CD4-positive, alpha-beta T cell treated with Interleukin-2 at 100 ng/mL for 4 hours (primary cell): Measurements from ENCODE around the gene FTCD.
"Not testable (repeated sequence)": the region's sequence is repeated elsewhere in the genome, so short reads cannot be mapped to it uniquely, and the experiment has no call there.

Experiments used
- DNase-seq: peaks from one replicate; pipeline ENCODE4 v3.0.0-alpha.2; 2020; ENCODE audit warnings: low spot score

FTCD gene, protein sequence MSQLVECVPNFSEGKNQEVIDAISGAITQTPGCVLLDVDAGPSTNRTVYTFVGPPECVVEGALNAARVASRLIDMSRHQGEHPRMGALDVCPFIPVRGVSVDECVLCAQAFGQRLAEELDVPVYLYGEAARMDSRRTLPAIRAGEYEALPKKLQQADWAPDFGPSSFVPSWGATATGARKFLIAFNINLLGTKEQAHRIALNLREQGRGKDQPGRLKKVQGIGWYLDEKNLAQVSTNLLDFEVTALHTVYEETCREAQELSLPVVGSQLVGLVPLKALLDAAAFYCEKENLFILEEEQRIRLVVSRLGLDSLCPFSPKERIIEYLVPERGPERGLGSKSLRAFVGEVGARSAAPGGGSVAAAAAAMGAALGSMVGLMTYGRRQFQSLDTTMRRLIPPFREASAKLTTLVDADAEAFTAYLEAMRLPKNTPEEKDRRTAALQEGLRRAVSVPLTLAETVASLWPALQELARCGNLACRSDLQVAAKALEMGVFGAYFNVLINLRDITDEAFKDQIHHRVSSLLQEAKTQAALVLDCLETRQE

DNA sequence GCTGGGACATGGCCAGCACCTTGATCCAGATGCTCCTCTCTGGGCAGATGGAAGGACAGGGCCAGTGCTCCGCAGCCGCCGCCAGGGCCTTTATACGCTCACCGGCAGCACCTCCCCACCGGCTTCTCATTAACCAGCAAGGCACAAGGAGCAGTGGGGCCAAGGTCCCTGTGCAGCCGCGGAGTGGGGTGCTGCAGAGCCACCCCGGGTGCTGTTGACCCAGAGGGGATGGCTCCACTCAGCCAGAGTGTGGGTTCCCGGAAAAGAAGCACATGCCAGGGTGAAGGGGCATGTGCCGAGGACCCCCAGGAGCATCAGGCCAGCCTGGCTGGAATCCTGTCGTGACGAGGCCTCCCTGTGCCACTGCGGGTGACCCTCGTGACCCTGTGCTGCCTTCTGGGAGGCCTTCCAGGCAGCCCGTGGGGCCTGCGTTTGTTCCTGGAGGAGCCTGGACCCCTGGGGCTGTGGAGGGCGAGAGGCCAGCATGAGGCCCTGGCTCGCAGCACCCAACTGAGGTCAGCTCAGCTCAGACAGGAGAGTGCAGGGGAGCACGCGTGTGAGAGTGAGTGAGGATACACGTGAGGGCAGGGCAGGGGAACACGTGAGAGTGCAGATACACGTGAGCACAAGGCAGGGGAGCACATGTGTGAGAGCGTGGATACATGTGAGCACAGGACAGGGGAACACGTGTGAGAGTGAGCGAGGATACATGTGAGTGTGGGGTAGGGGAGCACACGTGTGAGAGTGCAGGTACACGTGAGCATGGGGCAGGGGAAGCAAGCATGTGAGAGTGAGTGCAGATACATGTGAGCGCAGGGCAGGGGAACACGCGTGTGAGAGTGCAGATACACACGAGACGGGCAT, at the start of gene FTCD:
FTCD (minus strand) TSS at position 66 of the 864 bp plus-strand sequence; CDS start at position 10, 56 bp downstream.
- DNase-seq: no peak

DNA sequence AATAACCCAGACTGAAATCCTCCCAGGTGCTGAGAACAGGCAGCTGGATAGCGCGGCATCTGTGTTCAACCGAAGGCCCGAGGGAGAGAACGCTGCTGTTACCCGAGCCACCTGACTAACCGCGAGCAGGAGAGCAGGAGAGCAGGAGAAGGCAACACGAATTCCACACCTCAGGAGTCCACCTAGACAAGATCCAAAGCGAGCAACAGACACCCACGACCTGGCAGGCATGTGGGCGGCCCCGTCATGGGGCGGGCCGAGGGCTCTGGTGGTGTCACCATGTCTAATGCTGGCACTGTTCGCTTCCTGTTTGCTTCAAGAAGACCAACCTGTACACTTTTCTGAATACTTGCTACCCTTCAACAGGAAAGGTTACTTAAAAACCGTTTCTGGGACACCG, 49.8 kb upstream of the FTCD start:
- DNase-seq: no peak

DNA sequence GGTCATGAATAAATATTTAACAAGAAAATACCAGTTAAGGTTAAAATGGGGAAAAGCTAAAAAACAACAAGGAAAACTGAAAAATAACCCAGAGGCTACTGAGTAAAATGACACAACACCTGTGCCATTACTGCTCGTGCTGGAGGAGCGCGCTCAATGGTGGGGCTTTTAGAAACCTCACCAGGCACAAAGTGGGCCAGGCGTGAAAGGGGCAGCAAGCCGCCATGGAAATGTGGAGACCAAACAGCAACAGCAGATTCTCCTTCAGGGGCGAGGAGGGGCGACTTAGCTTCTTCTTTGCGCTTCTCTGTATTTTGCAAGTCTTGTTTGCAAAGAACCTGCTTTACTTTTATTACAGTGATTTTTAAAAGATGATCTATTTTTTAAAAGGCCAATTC, 47.8 kb upstream of the FTCD start:
- no peak for DNase-seq

DNA sequence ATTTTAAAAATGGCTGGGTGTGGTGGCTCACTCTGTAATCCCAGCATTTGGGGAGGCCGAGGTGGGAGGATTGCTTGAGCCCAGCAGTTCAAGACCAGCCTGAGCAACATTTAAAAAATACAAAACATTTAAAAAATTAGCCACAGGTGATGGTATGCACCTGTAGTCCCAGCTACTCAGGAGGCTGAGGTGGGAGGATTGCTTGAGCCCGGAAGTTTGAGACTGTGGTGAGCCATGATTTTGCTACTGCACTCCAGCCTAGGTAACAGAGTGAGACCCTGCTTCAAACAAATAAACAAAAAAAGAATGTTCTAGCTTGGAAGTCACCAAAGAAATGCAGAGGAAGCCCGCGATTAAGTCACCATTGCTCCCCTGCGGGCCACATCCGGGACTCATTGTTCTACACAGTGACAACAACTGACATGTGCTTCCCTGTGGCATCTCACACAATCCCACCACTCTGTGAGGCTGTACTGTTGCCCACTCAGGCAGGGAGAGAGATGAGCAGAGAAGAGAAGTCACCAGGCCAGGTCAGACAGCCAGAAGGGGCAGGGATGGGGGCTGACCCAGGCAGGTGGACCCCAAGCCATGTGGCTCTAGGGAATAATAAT, 47.3 kb upstream of the FTCD start:
- no peak for DNase-seq

DNA sequence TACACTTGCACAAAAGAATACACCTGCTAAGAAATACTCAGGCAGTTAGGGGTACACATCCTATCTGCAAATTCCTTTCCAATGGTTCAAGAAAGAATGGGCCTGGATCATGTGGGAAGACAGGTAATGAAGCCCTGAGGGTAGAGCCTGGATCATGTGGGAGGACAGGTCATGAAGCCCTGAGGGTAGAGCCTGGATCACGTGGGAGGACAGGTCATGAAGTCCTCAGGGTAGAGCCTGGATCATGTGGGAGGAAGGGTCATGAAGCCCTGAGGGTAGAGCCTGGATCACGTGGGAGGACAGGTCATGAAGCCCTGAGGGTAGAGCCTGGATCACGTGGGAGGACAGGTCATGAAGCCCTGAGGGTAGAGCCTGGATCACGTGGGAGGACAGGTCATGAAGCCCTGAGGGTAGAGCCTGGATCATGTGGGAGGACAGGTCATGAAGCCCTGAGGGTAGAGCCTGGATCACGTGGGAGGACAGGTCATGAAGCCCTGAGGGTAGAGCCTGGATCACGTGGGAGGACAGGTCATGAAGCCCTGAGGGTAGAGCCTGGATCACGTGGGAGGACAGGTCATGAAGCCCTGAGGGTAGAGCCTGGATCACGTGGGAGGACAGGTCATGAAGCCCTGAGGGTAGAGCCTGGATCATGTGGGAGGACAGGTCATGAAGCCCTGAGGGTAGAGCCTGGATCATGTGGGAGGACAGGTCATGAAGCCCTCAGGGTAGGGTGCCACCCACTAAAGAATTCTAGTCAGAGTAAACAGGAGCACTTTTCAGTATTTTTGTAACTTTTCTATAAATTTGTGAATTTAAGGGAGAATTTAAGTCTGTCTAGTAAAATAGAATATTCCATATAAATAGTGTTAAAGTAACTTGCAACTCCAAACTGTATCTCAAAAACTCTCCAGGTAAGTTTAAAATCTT, 45.8 kb upstream of the FTCD start:
- DNase-seq: not testable (repeated sequence)

DNA sequence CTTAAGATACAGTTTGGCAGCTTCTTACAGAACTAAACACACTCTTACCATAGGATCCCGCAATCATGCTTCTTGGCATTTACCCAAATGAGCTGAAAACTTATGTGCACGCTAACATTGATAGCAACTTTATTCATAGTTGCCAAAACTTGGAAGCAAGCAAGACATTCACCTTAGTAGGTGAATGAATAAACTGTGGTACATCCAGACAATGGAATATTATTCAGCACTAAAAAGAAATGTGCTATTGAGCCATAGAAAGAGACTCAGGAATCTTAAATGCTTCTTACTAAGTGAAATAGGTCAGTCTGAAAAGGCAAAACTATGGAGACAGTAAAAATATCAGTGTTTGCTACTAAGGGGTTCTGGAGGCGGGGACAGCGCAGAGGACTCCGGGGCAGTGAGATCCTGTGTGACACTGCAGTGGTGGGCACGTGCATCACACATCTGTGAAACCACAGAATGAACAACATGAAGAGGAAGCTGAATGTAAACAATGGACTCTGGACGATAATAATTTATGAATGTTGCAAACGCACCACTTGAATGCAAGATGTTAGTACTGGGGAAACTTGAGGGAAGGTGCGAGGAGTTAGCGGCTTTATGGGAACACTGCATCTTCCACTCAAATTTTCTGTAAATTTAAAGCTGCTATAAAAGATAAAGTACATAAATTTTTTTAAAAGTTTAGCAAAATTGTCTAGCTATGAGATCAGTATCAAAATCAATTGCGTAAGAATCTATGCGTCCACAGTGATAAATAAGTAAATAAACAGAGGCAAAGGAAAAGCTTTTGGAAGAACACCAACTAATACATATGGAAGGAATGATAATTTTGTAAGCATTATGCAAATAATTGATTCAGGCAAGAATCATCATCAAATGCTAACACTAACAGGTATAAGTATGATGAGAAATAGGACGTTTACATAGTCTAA, 44.3 kb upstream of the FTCD start:
- DNase-seq: no peak

DNA sequence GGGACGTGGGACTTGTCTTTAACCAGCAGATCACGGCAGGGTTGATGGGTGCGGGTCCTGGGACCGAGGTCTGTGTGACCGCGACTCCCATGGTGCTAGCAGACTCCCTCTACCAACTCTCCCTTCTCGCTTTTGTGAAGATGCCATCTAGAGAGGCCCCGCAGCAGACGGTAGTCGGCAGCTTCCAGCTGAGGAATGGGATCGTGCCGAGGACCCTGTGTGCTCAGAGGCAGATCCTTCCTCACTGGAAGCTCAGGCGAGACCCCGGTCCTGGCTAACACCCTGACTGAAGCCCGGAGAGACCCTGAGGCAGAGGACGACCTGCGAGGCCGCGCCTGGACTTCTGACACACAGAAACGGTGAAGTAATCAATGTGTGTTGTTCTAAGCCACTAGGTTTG, 41.4 kb upstream of the FTCD start:
- no peak for DNase-seq

DNA sequence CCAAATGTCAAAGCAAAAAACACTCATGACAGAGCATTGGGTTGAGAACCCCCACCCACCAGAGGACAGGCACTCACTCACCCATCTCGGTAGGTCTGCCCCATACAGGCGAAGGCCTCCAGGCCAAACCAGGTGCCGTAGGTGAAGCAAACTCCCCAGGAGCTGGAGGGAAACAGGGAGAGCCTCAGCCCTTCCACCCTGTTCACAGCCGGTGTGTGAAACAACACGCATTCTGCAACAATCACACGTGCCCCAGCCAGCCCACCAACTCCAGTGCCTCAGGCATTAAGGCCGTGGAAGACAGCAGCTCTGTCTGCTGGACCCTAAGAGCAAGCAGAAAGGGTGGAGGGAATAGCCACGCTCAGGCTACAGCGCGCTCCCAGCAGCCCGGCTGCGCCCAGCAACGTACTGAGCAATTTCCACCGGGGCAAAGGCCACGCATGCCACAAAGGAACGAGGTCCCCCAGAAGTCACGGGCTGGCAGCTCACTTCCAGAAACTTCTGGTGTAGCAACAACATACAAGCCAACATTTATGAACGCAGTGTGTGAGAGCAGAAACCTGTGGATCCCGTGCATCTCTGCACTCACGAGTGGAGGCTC, 40.3 kb upstream of the FTCD start:
- DNase-seq: no peak

DNA sequence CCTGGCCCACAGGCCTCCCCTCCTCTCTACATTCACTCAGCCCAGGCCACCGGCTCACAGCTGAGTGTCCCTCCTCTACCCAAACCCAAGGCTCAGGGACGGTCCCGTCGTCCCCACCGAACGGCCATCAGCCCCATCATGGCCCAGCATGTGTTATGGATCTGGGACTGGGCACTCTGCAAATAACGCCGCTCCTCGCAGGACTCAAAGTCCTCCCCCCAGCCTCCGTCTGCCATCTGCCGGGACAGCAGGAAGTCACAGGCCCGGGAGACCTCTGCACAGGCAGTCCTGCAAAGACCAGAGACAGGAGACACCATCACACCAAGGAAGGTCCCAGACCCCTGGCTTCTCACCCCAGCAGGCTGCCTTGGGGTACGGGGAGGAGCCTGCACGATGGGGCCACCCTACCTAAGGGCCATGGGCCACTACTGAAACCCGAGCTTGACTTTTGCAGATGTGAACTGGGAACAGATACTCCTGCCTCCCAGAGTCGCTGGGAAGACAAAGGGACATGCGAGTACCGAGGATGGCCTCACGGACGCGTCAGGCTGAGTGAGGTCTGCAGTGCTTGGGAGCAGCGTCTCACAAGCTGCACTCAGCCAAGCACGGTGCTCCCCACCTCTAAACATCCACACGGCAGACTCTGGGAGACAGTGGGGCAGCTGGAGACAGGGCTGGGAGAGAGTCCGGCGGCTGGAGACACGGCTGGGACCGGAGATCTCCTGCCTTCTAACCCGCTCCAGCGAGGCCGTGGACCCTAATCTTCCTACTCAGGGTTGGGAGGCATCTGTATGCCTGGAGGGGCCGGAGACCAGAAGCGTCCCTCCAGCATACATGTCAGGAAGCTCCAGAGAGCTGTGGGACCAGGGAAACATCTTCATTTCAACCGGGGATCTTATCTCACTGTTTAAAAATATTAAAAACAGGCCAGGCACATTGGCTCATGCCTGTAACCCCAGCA, 39.3 kb upstream of the FTCD start:
- no peak for DNase-seq

DNA sequence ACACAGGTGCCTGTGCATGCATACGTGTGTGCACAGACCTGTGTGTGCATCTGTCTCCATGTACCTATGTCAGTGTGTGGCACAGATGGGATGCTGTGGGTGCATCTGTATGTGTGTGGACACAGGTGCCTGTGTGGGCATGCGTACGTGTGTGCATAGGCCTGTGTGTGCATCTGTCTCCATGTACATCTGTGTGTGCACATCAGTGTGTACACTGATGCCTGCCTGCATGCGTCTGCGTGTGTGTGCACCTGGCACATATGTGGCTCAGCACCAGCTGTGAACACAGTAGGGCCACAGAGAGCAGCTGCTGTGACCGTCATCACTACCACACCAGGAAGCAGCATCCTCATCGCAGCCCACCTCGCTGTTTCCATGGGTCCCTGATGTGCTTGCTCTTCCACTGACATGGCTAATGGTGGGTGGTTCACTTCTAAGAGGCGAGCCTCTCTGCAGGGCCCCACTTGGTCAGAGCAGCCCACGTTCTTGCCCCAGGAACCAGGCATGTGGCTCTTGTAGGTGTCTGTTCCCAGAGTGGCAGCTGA, 38.5 kb upstream of the FTCD start:
- DNase-seq: no peak

DNA sequence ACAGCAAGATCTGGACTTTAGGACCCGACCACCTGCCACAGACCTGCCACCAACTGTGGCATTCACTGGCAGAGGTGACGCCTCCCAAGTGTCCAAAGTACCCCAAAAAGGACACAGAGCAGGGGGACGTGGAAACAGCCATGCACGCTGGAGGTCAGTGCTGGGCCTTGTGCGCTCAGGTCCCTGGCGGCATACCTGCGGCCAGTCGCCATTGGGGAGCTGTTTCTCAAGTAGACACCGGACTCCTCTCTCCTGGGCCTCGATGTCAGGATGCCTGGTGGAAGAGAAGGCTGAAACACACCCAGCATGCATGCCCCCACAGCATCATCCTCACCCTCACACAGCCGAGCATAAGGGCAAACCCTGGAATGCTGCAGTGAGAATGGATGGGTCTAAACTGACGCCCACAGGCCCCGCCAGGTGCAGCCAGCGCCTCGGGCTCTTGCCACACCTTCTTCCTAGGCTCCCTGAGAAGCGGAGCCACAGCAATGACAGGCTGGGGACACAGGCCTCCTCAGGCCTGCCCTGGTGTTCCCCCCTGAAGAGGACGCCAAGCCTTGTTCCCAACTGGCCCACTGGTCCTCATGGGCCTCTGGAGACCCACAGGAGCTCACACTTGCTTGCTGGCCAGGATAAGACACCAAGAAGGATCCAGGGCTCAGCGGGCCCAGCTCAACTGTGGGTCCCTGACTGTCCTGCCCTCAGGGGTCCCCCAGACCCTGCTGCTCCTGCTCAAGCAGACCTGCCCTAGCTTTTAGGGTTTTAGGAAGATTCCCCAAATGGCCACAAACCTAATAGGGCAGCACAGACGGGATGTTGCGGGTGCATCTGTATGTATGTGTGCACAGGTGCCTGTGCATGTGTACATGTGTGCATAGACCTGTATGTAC, 36.6 kb upstream of the FTCD start:
- DNase-seq: no peak

DNA sequence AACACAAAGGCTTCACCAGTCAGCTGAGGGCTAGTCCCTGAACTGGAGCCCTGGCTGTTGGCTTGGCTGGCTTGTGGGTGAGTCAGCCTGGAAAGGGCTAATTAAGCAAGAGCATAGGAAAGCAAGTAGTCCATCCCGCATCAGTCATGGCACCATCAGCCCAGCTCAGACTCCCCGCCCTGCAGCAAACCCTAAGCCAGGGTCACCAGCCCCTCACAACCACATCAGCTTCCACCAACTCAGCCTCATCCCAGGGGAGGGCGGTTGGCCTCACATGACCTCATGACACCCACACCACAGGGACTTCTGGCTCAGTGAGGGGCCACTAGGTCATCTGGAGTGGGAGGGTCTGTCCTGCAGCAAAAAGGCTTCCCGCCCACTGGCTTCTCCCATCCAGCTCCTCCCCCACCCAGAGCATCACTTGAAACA, 35.9 kb upstream of the FTCD start:
- no peak for DNase-seq

DNA sequence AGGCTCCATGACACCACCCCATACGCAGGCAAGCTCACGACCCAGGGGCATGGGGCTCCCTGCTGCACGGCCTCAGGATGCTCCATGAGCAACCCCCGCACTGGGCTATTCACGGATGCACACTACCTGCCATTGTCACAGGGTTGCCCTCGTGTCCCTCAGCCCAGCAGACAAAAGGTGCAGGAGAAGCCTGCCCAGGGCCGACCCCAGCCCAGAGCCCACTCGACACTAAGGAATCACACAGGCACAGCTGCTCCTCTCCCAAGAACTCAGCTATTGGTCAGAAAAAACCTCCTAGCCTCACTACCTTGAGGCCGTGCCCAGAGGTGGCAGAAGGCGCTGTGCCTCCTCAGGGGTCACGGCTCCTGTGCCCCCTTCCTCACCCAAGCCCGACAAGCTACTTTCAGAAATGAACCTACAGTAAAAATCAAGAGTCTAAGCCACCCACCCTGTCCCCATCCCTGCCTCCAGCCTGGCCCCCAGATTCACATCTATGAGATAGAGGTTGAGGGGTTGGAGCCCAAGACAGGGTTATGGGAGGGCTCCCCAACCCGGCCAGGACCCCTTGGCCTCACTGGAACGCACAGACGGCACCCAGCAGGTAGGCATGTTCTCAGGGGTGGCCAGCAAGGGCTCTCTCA, 35.2 kb upstream of the FTCD start:
- no peak for DNase-seq

DNA sequence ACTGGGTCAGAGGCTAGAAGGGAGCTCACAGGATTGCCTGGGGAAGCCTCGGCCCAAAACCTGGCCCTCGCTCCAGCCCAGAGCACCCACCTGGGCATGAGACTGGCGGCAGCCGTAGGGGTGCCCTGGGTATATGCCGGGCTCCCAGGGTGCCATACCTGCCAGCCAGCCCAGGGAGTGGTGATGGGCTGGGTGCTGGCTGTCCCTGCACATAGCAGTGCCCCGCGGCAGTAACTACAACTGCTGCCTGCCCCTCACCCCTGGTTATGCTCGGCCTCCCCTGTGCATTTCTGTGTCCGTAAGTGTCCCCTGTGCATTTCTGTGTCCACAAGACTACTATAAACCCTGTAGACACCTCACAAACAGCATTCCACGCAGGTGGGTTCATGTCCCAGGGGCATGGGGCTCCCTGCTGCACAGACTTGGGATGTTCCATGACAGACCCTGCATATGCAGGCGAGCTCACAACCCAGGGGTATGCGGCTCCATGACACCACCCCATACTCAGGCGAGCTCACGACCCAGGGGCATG, 34.6 kb upstream of the FTCD start:
- no peak for DNase-seq

DNA sequence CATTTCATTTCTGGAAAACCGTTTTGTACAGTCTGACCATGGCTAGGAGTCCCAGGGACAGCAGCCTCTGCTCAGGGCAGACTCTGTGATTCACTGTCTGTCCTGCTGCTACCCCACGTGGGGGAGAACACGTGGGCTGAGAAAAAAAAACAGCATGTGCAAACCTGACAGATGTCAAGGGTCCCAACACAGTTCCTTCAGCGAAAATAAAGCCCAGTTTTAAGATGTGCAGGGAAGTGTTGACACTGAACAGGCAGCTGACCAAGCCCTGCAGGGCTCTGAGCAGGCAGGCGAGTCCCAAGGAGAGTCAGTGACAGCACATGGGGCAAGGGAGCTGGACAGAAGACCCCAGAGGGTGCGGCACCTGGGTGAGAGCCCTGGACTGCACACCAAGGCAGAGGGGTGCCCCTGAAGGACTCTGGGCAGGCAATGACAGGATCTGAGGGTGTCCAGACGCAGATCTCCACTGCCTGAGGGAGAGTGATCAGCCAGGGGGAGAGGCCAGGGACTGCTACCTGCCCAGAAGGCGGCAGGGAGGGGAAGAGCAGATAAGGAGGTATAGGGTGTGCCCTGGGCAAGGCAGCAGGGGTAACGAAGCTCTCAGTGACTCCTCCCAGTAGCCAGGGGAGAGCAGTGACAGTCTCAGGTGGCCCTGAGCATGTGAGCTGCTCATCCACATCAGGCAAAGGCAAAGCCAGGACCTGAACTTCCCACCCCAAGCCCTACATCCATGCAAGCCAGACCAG, 34.0 kb upstream of the FTCD start:
- no peak for DNase-seq
